Brain pericyte (primary cell): ENCODE data around the gene GNB1L.

Experiments used
- DNase-seq: peaks from one replicate; pipeline ENCODE4 v3.0.0-alpha.2; 2012; ENCODE audit warnings: low read depth, low spot score

Gene GNB1L

DNA sequence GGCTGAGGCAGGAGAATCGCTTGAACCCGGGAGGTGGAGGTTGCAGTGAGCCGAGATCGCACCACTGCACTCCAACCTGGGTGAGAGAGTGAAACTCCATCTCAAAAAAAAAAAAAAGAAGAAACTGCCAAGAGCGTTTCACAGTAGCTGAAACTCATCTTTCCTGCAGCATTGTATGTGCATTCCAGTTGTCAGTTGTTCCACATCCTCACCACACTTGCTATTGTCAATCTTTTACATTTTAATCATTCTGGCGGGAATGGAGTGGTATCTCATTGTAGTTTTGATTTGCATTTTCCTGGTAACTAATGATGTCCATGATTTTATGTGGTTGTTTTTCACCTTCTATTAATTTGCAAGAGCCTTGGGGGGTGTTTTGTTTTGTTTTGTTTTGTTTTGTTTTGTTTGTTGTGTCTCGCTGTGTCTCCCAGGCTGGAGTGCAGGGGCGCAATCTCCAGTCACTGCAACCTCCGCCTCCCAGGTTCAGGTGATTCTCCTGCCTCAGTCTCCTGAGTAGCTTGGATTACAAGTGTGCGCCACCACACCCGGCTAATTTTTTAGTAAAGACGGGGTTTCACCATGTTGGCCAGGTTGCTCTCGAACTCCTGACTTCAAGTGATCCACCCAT is 8.1 kb upstream of the GNB1L start:
- DNase-seq = no peak

GRCh38 chr22:19859861-19860510 is 5.3 kb upstream of the GNB1L start:
- DNase-seq = no peak

DNA sequence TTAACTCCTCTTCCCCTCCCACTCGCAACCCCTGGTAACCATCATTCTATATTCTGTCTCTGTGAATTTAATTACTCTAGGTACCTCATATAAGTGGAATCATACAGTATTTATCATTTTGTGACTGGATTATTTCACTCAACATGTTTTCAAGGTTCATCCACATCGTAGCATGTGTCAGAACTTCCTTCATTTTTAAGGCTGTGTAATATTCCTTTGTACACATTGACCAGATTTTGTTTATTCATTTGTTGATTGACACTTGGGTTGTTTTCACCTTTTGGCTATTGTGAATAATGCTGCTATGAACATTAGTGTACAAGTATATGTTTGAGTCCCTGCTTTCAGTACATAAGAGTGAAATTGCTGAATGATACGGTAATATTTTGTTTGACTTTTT is 2.7 kb upstream of the GNB1L start:
- no peak for DNase-seq

DNA sequence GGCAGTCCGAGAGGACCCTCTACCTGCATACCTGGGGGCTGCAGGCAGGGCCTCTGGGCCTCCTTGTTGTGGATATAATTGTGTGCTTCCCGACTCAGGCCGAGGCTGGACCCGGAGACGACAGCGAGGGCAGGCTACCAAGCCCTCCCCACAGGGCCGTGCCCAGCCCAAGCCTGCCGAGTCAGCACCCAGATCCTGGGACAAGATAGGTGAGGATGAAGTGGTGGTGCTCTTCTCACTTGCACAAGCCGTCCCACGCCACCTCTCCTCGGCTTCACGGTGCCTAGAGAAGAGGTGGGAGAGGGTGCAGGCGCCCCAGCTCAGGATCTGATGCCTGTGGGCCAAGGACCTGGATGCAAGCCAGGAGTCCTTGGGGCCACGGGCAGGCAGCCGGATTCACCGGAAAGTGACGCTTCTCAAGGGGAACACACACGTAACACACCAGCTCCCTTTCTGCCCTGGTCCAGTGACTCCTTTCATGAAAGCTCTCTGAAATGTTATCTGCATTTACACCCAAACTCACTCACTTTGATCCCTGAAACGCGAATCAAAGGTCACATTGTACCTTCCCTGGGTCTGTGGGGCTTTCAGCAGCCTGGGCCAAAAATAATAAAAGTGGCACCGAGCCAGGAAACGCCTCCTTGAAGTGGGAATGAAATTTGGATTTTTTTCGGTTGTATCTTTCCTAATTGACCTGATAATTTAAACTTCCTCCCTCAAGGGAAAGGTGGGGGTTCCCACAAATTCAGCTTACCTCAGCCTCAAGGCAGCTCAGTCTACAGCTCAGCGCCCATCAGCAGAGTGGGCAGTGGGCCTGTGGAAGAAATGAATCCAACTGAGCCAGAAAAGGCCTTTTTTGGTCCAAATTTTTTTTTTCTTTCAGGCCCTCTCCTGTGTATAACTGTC is 1.1 kb upstream of the GNB1L start:
- DNase-seq = no peak

- no peak for DNase-seq
These were observed 546 bp downstream of the GNB1L start for GRCh38 chr22:19853879-19854777.

DNA sequence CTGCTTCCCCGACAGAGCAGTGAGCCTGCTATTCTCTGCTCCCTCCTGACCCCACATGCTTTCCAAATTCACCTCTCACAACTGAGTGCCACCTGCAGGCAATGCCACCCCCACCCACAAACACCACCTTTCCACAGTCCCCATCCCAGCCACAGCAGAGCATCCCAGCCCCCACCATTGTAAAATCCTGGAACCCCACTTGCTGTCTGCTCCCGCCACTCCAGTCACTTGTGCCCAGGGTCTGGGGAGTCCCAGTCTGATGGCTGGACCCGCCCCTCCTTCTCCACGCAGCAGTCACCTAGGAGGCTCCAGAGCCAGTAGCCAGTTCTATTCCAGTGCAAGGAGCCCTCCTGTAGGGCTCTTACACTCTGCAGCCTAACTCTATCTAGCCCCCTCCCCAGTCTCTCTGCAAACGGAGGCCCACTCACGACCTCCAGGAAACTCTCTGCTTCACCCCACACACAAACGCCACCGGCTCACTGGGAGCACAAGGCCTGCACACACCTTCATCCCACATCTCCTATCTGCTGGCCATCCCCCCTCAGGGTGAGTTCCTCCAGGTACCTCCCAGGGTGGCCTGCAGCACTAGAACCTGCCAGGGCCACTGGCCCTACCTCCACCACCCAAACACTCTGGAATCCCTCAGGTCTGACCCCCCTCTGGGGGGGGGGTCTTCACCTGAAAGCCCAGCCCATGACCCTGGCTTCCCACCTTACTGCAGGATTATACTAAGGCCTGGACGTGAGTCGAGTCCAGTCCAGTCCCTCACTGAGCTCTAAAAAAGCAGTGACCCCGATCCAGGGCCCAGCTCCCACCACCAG is 1.4 kb downstream of the GNB1L start:
- no peak for DNase-seq

DNA sequence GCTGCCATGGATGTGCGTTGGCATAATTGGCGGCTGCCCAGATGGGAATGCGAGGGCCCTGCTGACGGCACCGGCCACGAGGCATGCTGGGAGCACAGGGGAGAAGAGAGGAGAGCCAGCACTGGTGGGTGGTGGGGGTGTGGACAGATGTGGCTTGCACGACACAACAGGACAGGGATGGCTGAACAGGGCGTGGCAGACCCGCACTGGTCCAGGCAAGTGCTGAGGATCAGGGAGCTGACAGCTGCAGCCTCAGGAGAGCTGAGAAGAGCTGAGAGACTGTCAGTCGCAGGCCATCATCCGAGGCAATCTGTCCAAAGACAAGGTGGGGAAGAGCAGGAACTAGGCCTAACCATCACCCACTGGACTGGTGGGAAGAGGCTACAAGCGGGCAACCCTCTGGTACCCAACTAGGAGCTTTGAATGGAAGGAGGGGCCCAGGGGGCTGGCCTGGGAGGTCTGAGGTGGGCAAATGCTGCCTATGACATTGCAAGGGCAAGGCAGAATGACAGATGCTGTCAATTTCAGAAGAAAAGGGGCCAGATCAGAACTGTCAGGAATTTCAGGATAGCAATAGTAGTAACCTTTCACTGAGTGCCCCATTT is 2.4 kb downstream of the GNB1L start:
- DNase-seq = no peak

DNA sequence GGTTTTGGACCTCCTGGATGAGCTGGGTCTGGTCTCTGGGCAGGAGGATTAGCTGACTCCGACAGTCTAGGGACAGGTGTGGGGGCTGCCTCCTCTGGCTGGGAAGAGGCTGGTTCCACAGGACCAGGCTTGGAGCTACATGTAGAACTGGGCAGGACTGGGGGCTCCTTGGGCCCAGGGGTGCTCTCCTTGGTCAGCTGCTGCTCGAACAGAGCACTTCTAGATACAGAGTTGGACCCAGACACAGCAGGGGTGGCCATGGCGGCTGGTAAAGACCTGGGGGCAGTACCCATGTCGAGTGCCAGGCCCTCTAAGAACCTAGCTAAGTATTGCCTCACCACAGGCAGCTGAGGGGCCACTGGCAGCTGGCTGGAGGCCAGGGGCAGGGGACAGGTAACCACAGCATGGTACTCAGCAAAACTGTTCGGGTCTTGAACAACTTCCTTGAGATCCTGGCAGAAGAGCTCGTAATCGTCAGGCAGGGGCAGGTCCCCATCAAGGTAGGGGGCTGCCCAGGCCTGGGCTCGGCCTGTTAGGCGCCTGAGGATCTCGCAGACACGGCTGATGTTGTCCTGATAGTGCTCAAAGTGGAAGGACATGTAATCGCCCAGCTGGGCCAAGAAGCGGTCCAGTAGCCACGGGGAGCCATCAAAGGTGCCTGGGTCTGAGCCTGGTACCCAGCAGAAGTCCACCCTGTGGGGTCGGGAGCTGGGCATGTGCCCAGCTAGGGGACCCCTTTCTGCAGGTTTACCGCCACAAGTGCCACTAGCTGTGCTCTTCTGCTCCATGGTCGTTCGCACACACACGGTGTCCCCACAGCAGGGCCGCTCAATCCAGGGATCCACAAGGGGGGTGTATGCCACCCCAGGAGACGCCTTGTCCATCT is 3.1 kb downstream of the GNB1L start:
- DNase-seq = no peak

DNA sequence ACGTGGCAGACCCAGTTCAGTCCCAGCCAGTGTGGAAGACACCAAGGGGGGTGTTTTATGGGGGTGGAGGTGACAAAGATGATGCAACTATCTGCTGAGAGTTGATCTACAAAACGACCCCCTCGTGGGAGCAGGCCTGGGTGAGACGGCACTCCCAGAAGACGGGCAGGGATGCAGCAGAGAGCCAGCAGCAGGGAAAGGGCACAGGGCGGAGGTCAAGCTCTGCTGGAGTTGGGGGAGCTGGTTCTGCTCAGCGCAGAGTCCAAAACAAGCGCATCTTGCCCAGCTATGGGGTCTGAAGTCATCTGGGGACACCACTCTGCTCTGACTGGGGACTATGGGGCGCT is 3.9 kb downstream of the GNB1L start:
- DNase-seq = no peak

DNA sequence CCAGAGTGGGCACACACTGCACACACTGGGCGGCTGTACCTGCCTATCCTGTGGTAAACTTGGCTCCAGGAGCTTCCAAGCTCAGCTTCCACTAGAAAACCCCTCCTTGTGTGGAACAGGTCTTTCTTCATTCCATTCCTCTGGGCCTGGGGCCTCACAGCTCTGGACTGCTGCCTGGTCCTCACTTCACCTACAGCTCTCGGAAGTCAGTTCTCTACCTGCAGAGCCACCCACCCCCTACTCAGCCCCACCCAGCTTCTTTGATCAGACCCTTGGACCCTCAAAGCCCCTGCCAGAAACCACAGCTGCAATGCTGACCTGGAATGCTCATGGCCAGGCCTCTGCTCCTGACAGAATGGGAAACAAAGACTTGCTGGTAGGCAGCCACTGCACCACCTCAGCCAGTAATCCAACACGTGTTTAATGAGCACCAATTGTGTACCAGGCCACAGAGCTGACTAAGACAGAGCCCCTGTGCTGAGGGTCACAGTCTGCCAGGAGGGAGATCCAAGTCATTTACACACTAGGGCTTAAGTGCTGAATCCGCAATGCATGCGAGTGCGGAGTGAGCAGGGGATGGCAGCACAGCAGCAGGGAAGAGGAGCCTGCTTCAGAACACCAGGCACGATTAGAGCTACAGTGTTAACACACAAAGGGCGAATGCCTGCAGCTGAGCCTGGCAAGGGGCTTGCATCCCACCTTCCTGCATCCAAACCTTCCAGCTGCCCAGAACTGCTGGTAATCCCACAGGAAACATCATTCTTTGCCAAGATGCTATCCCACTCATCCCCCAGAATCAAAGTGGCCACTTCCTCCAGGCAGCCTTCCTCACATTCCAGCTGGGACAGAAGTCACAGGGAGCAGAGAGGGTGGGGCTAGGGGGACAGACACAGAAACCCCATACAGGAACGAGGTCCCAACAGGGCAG is 4.6 kb downstream of the GNB1L start:
- DNase-seq = no peak

DNA sequence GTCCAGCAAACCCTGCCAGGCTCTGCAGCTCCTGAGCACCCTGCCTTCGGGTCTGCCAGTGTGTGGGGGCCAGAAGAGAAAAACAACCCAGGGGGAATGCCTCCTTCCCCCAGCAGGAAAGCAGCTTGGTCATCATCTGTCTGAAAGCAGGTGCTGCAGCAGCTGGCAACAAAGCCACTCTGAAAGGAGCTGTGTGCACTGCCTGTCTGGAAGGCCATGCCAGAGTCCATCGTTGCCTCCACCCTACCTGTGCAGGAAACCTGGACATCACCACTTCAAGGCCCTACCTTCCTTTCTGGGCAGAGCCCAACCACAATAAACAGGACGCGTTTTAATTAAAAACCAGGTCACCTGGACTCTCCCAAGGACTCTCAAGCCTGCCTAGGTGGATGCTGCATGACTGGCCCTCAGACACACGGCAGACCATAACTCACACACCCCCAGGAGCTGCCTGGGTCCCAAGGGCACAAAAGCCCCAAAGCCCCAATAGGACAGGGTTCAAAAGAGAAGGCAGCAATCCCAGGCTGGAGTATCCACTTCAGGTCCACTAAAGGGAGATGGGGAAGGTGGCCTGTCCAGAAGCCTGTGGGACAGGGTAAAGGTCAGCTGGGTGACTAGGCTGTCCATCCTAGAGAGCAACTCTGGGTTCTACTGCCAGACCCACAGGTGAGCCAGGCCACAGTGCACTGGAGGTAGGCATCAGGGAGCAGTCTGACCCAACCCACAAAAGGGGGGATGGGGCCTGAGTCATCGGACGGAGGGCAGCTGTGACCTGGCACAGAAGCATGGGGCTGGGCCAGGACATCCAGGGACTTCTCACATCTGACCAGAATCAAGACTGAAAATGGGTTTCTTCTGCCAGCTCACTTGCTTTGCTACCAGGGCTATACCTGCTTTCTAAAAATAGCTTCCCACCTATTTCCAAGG is 6.1 kb downstream of the GNB1L start:
- DNase-seq = no peak

GRCh38 chr22:19847345-19847632 is 7.4 kb downstream of the GNB1L start:
- DNase-seq = no peak

GRCh38 chr22:19846620-19847344 is 7.9 kb downstream of the GNB1L start:
- DNase-seq = no peak

DNA sequence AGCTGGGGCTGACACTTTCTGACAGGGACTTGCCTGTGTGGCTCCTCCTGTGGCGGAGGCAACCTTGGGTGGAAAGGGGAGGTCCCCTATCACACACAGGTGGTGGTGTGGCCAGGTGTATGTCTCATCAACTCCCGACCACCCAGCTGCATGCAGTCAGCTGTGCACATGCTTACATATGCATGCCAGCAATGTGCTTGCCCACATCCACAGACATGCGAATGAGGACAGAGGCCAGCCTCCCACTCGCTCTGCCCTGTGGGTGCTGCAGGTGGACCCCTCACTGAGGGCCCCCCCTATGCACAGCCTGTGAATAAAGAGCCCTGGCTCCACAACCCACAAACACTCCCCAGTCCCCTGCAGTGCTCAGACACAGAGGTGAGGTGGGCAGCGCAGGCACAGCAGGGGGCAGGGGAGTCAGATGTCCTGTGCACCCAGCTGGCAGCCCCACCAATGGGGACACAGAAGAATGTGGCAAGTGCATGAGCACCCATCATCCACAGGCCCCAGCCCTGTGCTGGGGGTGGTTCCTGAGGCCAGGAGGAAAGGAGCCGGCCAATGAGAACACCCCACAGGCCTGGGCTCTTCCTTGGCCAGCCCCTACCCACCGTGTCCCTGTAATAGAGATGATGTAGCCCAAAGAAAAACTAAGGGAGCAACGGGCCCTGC is 9.5 kb downstream of the GNB1L start:
- no peak for DNase-seq

GRCh38 chr22:19844377-19845053 is 10.2 kb downstream of the GNB1L start:
- no peak for DNase-seq
